GM19455 (cell line): ENCODE results near the gene SLC12A8.

ENCODE experiments used
- ATAC-seq: cut with Tn5 transposase; IDR thresholded peaks from one replicate; pipeline ENCODE4 v1.9.1; 2021; ENCODE audit not compliant: unreplicated experiment

SLC12A8 gene

DNA sequence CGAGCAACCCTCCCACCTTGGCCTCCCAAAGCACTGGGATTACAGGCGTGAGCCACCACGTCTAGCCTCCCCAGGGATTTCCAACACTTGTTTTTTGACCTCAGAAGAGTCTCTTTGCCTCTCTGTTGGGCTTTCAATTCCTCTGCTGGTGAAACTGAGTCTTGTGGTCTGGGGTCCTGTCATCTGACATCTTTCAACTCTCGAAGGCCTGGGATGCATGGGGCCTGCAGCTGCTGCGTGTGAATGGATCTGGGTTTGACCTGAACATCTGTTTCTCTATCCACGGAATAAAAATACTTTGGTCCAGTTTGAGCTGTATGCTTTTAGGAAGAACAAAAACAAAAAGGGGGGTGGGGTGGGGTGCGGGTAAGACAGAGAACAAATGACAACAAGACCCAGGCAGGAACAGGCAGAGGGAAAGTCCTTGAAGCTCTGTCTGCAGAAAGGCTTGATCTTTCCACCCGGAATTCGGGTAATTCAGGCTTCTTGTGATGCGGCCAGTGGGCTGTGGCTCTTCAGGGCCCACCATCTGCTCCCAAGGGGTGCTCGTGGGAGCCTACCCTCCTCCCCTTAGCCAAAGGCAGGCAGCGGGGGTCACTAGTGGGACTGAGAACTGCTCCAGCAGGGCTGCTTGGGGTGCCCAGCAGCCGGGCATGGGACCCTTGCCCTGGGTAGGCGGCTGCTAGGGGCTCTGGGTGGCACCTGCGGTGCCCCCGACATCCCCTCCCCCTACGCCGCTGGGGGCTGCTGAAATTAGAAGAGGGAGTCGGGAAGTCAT lies 71.5 kb downstream of the SLC12A8 start:
- peak; percentile 29 for ATAC-seq

- ATAC-seq, result no peak
Observed at GRCh38 chr3:125140011-125140817, 72.3 kb downstream of the SLC12A8 start.

GRCh38 chr3:125139386-125139785 lies 73.2 kb downstream of the SLC12A8 start:
- no peak for ATAC-seq

DNA sequence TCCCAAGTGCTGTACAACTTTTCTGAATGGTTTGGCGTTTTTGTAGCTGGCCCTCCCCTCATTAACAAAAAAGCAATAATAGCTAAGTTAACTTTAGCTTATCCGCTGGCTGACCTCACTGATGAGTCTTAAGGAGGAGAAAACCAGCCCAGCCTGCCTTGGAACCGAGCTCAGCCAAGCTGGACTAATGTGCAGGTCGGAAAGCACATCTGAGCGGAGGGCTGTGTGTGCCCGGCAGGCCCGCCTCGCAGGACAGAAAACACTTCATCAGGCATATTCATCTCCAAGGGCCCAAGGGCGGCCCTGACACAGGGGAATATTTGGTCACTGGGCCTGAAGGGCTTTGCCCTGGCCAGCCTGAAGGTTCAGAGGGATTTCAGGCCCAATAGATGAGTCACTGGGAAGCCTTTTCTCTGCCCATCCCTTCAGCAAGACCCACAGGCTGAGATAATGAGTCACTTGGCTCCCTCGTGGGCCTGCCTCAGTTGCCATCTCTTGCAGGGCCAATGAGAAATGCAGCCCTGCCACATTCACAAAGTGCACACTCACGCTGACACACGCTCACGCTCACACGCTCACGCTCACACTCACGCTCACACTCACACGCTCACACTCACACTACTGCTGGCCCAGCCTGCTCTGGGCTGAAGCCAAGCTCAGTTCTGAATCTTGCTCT lies 75.1 kb downstream of the SLC12A8 start:
- no peak for ATAC-seq

DNA sequence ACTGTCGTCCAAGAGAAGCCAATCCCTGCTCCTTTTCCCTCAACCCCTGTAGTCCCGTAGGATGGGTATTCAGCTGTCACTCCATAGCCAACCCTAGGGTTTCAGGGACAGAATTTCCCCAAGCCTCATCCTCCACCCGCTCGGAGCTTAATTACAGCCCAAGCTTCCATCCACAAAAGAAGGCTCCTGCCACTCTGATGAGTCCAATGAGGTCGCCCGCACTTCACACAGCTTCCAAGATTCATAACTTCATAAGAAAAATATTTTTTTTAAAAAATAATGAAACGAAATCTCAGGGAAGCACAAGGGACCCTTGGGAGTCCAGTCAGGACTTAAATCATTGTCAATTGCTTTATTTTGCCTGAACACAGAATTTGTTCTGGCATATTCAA lies 75.6 kb downstream of the SLC12A8 start:
- ATAC-seq, result no peak

GRCh38 chr3:125136515-125136914 lies 76.0 kb downstream of the SLC12A8 start:
- no peak for ATAC-seq

DNA sequence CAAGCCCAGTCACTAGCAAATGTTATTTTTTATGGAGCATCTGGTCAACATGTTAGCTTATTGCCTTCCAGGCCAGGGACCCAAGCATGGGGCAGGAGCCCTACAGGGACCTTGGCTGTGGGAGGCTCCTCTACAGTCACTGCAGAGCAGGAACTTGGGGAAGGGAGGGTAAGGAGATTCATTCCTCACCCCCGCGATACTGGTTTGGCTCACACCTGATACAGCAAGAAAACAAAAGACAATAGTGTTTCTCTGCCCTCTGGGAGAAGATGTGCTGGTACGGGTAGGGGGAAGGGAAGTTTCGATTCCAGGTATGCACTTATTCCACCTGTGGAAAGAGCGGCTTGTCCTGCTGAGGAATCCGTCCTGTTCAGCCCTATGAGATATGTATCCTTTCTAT lies 77.6 kb downstream of the SLC12A8 start:
- no peak for ATAC-seq

DNA sequence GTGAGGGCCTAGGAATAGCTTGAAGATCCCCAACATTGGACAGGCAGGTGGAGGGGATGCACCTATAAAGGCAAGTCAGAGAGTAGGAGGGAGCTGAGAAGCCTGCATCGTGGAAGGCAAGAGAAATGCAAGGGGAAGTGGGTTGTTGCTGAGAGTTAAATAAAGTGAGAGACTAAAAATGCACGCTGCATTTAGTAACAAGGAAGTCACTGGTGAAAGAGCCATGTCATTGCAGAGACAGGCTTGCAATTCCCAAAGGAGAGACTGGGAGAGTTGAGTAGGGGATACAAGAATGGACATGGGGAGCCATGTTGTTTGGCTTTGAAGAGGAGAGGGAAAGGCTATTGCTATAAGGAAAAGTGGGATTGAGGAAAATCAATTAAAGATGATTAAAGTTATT lies 79.7 kb downstream of the SLC12A8 start:
- no peak for ATAC-seq

- no peak for ATAC-seq
Observed at GRCh38 chr3:125129512-125129997, 83.0 kb downstream of the SLC12A8 start.

DNA sequence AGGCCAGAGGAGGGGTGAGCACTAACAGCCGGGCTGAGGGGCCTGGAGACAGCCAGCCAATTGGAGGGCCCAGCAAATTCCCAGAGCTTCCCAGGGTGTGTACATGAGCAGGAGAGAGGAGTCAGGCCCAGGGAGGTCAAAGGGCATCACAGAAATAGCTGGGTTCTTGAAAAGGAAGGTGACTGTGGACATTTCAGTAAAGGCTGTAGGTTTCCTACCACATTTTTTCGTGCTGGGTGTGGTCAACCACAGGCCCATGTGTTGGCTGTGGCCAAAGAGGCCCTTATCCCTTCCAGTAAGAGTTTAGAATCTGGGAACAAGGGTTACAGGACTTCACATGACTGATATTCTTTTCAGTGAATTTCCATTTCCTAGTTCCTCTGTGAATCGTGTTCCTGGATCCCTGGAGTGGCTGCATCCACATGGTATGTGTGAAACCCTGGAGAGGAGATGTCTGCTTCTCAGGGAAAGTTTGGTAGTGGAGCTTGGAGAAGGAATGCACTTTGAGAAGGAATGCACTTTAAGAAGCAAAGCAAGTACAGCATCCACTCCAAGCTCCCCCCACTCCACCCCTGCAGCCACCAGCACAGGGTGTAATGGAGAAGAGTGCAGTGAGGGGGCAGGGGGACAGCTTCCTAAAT lies 83.6 kb downstream of the SLC12A8 start:
- no peak for ATAC-seq

- ATAC-seq, result no peak
Observed at GRCh38 chr3:125126323-125126722, 86.2 kb downstream of the SLC12A8 start.

- ATAC-seq, result no peak
Observed at GRCh38 chr3:125125821-125126245, 86.7 kb downstream of the SLC12A8 start.

GRCh38 chr3:125123451-125124305 lies 88.9 kb downstream of the SLC12A8 start:
- no peak for ATAC-seq

DNA sequence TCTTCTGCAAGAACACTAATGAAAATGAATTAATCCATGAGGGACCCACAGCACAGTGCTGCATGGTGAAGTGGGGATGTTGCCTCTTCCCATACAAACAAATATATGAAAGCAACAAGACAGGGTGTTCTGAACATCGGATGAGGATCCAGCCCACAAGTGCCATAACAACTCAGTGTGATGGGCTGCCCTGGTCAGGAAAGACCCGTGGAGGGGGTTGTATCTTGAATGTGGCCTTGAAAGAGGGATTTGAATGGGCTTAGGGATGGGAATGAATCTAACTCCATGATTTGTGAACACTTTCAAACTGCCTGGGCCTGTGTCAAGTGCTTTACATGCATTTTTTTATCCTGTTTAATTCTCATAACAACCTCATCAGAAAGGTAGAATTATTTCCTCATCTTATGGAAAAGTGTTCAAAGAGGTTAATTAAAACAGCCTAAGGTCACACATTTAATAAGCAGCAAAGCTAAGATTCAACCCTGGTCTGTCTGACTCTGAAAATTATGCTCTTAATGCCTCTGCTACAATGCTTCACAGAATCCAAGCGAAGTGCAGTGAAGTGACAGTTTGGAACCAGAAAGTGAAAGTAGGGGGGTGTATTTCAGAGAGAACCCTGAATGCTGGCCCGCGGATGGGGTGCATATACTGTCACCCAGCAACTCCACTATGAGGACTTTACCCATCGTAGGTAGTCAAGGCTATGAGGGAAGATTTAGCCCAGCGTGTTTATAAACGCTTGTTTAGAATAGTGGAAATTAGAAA lies 91.1 kb downstream of the SLC12A8 start:
- no peak for ATAC-seq

DNA sequence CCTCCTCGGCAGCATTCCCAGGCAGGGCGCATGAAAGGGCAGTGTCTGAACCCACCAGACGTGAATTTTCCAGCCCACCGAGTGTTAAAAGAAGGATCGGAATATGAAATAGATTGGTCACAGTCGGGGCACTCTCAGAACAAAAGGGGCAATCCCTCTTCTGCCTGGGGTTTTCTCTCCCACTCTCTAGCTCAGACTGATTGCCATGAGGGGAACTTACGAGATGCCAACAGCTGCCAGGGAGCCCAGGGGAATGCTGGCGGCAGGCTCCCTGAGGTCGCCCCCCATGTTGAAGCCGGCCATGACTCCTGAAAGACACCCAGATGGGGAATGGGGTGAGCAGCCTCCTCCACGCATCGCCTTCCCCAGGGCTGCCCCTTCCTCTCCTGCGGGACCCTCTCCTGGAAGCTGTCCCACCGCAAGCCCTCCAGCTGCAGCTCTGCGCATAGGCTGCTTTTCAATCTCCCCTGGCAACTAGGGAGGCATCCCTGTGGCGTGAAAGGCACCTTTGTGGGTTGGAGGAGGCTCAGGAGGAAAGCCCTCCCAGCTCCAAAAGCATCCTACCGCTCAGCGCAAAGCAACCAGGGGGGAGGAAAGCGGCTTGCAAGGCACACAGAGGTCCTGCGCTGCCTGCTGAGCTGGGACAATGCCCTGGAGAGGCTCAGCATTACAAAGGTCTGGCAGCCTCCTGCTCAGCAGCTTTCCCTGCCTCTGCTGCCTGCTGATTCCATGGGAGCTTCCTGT lies 92.0 kb downstream of the SLC12A8 start:
- no peak for ATAC-seq

DNA sequence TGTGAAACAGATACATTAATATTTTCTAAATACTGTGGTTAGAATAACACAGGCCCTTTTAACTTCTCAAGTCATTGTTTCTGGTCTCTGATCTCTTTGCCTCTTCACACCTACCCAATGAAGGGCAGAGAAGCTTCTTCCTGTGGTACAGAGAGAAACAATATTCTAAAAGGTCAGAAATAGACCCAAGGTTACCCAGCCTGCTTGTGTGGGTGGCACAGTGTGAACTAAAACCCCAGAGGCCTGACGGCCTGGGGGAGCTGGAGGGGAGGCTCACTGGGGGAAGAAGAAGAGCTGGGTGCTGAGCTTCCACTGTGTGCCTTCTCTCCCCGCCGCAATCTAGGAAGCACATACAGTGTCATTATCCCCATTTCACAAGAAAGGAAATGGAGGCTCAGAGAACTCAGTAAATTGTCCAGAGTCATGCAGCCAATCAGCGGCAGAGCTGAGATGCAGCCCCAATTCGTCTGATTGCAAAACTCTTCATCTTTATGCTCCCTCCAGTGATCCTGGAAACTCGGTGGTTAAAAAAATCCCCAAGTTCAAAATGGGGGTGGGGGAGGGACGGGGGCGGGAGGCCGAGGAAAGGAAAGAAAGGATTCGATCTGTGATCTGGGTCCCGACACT lies 92.7 kb downstream of the SLC12A8 start:
- peak; percentile 55 for ATAC-seq

DNA sequence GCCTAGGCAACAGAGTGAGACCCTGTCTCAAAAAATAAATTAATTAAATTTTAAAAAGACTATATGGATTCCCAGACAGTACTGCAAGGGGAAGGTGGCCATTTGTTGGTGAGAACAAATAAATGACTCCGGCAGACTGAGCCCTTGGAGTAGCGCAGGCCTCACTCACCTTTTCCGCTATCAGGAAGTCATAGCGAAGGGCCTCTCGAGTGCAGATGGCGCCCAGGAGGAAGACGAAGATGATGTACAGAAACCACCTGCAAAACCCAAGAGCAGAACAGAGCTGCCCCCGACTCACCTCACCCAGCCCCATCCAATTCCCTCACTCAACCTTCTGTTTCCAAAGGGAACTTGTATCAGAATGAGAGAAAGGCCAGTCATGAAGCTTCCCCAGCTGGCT lies 93.9 kb downstream of the SLC12A8 start:
- ATAC-seq, result no peak

DNA sequence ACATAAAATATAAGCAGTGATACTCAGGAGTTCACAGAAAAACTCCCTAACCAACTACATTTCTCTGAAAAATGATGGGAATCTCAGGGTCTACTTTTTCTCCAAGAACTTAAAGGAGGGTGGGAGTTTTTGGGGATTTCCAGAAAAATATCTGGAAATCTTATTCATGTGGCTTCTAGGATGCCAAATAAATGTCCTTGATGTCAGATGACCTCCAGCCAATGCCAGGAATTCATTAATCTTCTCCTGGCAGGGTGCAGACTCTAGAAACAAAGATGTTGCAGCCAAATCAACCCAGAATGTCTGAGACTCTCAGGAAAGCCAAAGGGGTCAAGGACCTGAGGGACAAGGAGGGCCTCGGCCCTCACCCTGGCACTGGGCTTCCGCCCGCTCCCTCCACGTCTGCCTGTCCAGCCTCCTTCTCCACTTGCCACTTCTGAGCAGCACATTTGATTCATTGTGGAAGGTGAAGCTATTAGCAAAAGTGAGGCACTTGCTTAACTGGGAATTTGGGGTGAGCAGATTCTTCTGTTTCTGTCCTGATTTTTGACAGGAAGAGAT lies 94.8 kb downstream of the SLC12A8 start:
- no peak for ATAC-seq
